GM19193 (cell line): ENCODE measurements around the gene CCR5AS.

Experiments
- POLR2A ChIP-seq: IDR thresholded peaks from 4 replicates; pipeline ENCODE4 v1.6.1; 2011; ENCODE audit not compliant: insufficient read depth, insufficient read length; ENCODE audit errors: extremely low read depth

Gene CCR5AS

GRCh38 chr3:46412786-46413298, 6.0 kb upstream of the CCR5AS start:
- no peak for TF ChIP-seq POLR2A

GRCh38 chr3:46411271-46411670, 4.4 kb upstream of the CCR5AS start:
- TF ChIP-seq POLR2A: no peak

DNA sequence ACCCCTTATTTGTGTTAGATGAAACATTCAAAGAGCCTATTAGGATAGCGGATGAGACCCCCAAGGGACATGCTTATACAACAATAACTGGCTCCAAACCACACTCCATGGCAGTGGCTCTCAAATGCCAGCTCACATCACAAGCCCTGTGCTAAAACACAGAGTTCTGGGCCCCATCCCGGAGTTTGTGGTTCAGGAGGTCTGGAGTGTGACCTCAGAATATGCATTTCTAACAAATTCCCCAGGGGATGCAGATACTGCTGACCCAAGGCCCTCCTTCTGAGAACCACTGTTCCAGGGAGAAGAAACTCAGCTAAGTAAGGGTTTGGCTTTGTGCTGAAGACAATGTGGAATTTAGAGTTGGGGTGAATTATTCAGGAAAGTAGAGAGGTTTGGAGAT, 3.8 kb upstream of the CCR5AS start:
- TF ChIP-seq POLR2A: no peak

DNA sequence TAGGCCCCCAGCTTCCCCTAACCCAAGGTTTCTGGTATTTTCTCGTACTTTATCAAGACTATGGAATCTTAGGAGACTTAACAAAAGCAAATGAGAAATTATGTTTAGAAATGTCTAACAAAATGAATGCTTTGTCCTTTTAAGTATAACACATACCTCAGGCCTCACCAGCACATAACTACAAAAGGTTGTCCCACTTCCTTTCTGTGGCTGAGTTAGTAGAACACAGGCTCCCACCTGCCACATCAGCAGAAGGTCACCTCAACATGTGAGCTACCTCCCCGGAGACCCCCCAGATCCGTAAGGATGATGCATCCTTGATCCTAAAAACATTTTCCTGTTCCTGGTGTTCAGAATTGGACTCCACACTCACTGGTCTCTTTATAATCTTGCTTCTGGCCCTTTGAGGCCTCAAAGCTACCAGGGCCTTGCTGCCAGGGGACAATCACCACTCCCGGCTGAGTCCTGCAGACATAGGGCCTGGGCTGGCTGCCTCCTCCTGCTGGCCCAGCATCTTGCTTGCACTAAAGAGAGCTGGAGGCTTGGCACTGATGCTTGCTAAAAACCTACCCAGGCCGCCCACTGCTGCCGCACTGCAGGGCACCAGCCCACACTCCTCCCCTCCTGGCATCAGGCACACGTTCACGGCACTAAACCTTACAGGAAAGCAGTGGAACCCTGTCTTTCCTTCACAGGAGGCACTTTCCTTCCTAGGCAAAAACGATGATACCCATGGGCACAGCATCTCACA, 3.0 kb upstream of the CCR5AS start:
- TF ChIP-seq POLR2A: no peak

DNA sequence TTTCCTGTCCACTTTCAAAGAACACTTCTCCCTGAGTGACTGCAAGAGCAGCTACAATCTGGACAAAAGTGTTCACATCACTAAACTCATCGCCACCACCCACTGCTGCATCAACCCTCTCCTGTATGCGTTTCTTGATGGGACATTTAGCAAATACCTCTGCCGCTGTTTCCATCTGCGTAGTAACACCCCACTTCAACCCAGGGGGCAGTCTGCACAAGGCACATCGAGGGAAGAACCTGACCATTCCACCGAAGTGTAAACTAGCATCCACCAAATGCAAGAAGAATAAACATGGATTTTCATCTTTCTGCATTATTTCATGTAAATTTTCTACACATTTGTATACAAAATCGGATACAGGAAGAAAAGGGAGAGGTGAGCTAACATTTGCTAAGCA, 2.0 kb upstream of the CCR5AS start:
- TF ChIP-seq POLR2A: no peak

DNA sequence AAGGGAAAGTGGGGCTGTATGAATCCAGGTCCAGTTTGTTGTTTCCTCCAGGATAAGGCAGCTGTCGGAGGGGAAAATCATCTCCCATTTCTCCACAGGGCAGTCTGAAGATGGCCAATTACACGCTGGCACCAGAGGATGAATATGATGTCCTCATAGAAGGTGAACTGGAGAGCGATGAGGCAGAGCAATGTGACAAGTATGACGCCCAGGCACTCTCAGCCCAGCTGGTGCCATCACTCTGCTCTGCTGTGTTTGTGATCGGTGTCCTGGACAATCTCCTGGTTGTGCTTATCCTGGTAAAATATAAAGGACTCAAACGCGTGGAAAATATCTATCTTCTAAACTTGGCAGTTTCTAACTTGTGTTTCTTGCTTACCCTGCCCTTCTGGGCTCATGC, 1.1 kb upstream of the CCR5AS start:
- no peak for TF ChIP-seq POLR2A

DNA sequence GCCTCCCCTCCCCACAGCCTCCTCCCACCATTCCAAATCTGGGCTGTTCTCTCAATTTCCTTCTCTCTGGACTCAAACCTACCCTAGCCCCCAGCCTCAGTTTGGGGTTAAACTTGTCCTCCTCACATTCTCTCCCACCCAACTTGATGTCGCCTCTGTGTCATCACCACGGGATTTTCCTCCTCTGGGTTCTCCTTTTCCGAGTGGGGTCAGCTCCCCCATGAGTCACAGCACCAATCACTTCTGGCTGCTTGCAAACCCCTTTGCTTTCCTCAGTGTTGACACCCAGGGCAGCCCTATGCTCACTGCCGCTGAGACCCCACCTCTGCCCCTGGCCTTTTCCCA, 451 bp downstream of the CCR5AS start:
- TF ChIP-seq POLR2A: no peak

DNA sequence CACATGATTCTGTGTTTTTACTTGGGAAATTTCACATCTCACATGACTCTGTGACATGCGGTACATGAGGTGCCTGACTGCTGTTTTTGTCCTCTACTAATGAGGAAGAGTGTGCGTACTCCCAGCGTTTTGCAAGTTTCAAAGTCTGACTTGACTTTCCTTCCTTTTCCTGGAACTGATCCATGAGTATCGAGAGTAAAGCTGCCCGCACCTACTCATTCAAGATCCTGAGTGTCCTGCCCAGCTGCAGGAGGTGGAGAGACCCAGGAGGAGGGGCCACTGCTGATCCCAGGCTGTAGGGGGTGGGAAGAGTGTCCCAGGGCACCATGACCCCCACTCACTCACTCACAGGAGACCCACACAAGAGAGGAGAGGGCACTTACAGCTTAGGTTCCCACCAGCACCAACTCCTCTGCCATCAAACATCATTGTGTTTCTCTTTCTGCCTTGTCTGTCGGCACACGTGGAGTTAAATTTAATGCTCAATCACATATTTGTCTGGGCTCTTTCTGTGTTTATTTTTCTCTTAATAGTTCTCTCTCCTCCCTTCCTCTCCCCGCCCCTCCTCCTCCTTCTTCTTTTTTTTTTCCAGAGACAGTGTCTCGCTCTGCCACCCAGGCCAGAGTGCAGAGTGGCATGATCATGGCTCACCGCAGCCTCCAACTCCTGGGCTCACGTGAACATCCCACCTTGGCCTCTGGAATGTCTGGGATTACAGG, 1.4 kb downstream of the CCR5AS start:
- no peak for TF ChIP-seq POLR2A

GRCh38 chr3:46401579-46401978, 5.3 kb downstream of the CCR5AS start:
- TF ChIP-seq POLR2A: no peak

GRCh38 chr3:46400846-46401245, 6.0 kb downstream of the CCR5AS start:
- no peak for TF ChIP-seq POLR2A

GRCh38 chr3:46400000-46400734, 6.7 kb downstream of the CCR5AS start:
- TF ChIP-seq POLR2A: no peak

- no peak for TF ChIP-seq POLR2A
Observed at GRCh38 chr3:46399557-46399956, 7.3 kb downstream of the CCR5AS start.

GRCh38 chr3:46399098-46399497, 7.8 kb downstream of the CCR5AS start:
- TF ChIP-seq POLR2A: no peak

GRCh38 chr3:46398186-46398955, 8.5 kb downstream of the CCR5AS start:
- TF ChIP-seq POLR2A: no peak

DNA sequence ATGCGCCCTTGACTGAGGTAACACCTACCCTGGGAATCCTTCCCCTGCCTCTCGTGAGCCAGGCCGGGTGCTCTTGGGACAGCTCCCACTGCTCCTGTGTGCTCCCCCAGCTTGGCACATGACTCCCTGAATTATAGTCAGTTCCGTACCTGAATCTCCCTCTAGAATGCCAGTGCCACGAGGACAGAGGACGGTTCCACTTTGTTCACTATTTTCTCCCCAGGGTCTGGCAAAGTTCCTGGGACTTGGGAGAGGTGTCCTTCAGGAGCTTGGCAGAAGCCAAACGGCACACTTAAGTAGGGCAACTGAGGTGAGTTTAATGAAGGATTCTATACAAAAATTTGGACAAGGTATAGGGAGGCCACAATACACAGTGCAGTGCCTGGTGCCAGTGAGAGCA, 9.8 kb downstream of the CCR5AS start:
- TF ChIP-seq POLR2A: no peak
